IgD-negative memory B cell (primary cell): Measurements from ENCODE around the gene TBX5. TPM values are rescaled to one million over a fixed set of nuclear protein-coding genes. Genes with fewer than 3 reads are reported as not detected.

Source experiments
- H3K27ac Mint-ChIP-seq, 3 donors: one replicate each; pipeline ENCODE4 v1.8.0; 2020 to 2022; ENCODE audit warnings: mild to moderate bottlenecking in 3 of 3, mixed read lengths in 3 of 3, moderate library complexity in 1 of 3
- H3K27me3 Mint-ChIP-seq: one replicate; pipeline ENCODE4 v1.8.0; 2021; ENCODE audit warnings: mixed read lengths
- H3K36me3 Mint-ChIP-seq: one replicate; pipeline ENCODE4 v1.8.0; 2020; ENCODE audit warnings: mild to moderate bottlenecking, mixed read lengths
- H3K4me1 Mint-ChIP-seq, 3 donors: one replicate each; pipeline ENCODE4 v1.8.0; 2020 to 2022; ENCODE audit warnings: mixed read lengths in 3 of 3, mild to moderate bottlenecking in 1 of 3
- H3K4me3 Mint-ChIP-seq, 4 donors: one replicate each; pipeline ENCODE4 v1.8.0; 2020 to 2022; ENCODE audit warnings: mild to moderate bottlenecking in 4 of 4, mixed read lengths in 4 of 4, moderate library complexity in 3 of 4
- H3K9me3 Mint-ChIP-seq, 3 donors: one replicate each; pipeline ENCODE4 v1.8.0; 2020 to 2021; ENCODE audit warnings: mixed read lengths in 3 of 3, mild to moderate bottlenecking in 1 of 3
- polyA plus RNA-seq: library from polyadenylated mRNA; unstranded; fragments of 300-500 nt; fragmentation: Illumina TruSeq; gene quantifications from one replicate; pipeline ENCODE4 v1.2.3, GENCODE V29; 2021

The TBX5 gene
- polyA plus RNA-seq, 1 donor from 2014 or later: not detected

- peak overlapping the region in 1 of 4 donors; percentile 73 for H3K4me3 Mint-ChIP-seq
- peaks cover 0 to 6% (median 4%) of the 10 kb centered on the region in 3 donors for H3K9me3 Mint-ChIP-seq
- H3K27me3 Mint-ChIP-seq: peaks cover 4% of the 10 kb centered on the region
- no peaks in the 10 kb centered on the region for H3K36me3 Mint-ChIP-seq
- no peak overlapping the region for H3K27ac Mint-ChIP-seq
- H3K4me1 Mint-ChIP-seq: no peaks in the 10 kb centered on the region
These were observed 61.1 kb downstream of the TBX5 start for GRCh38 chr12:114344831-114345230.

GRCh38 chr12:114344303-114344663, 61.7 kb downstream of the TBX5 start:
- Mint-ChIP-seq H3K4me3 (no peak overlapping the region), H3K27ac (no peak overlapping the region), H3K27me3 (peaks cover 4% of the 10 kb centered on the region), H3K9me3 (peaks cover 0 to 6% (median 4%) of the 10 kb centered on the region in 3 donors), H3K4me1 (no peaks in the 10 kb centered on the region), H3K36me3 (no peaks in the 10 kb centered on the region)

GRCh38 chr12:114343585-114344302, 62.2 kb downstream of the TBX5 start:
- Mint-ChIP-seq H3K36me3 (no peaks in the 10 kb centered on the region), H3K4me3 (no peak overlapping the region), H3K4me1 (no peaks in the 10 kb centered on the region), H3K27me3 (peaks cover 4% of the 10 kb centered on the region), H3K9me3 (peaks cover 0 to 6% (median 4%) of the 10 kb centered on the region in 3 donors), H3K27ac (no peak overlapping the region)

- Mint-ChIP-seq H3K27me3 (peaks cover 4% of the 10 kb centered on the region), H3K9me3 (peaks cover 0 to 7% (median 4%) of the 10 kb centered on the region in 3 donors), H3K4me3 (no peak overlapping the region), H3K36me3 (no peaks in the 10 kb centered on the region), H3K27ac (no peak overlapping the region), H3K4me1 (no peaks in the 10 kb centered on the region)
These were observed 63.3 kb downstream of the TBX5 start for GRCh38 chr12:114342656-114343055.

GRCh38 chr12:114341635-114342034, 64.3 kb downstream of the TBX5 start:
- H3K36me3 Mint-ChIP-seq: no peaks in the 10 kb centered on the region
- no peak overlapping the region for H3K27ac Mint-ChIP-seq
- H3K27me3 Mint-ChIP-seq: peaks cover 4% of the 10 kb centered on the region
- no peak overlapping the region for H3K4me3 Mint-ChIP-seq
- no peaks in the 10 kb centered on the region for H3K4me1 Mint-ChIP-seq
- H3K9me3 Mint-ChIP-seq: peaks cover 0 to 6% (median 5%) of the 10 kb centered on the region in 3 donors

GRCh38 chr12:114340231-114340630, 65.7 kb downstream of the TBX5 start:
- Mint-ChIP-seq H3K4me1 (no peaks in the 10 kb centered on the region), H3K4me3 (no peak overlapping the region), H3K27ac (no peak overlapping the region), H3K36me3 (no peaks in the 10 kb centered on the region), H3K9me3 (peaks cover 0 to 8% (median 7%) of the 10 kb centered on the region in 3 donors), H3K27me3 (peaks cover 4% of the 10 kb centered on the region)

- Mint-ChIP-seq H3K4me1 (no peaks in the 10 kb centered on the region), H3K27ac (no peak overlapping the region), H3K27me3 (peaks cover 4% of the 10 kb centered on the region), H3K36me3 (no peaks in the 10 kb centered on the region), H3K4me3 (no peak overlapping the region), H3K9me3 (peaks cover 0 to 8% (median 7%) of the 10 kb centered on the region in 3 donors)
These were observed 66.3 kb downstream of the TBX5 start for GRCh38 chr12:114339626-114340025.

GRCh38 chr12:114335607-114336006, 70.3 kb downstream of the TBX5 start:
- no peak overlapping the region for H3K27ac Mint-ChIP-seq
- peaks cover 0 to 13% (median 8%) of the 10 kb centered on the region in 3 donors for H3K9me3 Mint-ChIP-seq
- H3K4me3 Mint-ChIP-seq: no peak overlapping the region
- H3K27me3 Mint-ChIP-seq: no peaks in the 10 kb centered on the region
- H3K4me1 Mint-ChIP-seq: no peaks in the 10 kb centered on the region
- no peaks in the 10 kb centered on the region for H3K36me3 Mint-ChIP-seq

GRCh38 chr12:114334395-114334794, 71.5 kb downstream of the TBX5 start:
- H3K27ac Mint-ChIP-seq: peak overlapping the region in 1 of 3 donors; percentile 83
- H3K4me1 Mint-ChIP-seq: no peaks in the 10 kb centered on the region
- peaks cover 0 to 18% (median 17%) of the 10 kb centered on the region in 3 donors for H3K9me3 Mint-ChIP-seq
- H3K4me3 Mint-ChIP-seq: no peak overlapping the region
- no peaks in the 10 kb centered on the region for H3K27me3 Mint-ChIP-seq
- H3K36me3 Mint-ChIP-seq: no peaks in the 10 kb centered on the region

GRCh38 chr12:114328292-114328691, 77.7 kb downstream of the TBX5 start:
- Mint-ChIP-seq H3K4me1 (no peaks in the 10 kb centered on the region), H3K4me3 (no peak overlapping the region), H3K9me3 (peaks cover 0 to 28% (median 9%) of the 10 kb centered on the region in 3 donors), H3K36me3 (no peaks in the 10 kb centered on the region), H3K27ac (no peak overlapping the region), H3K27me3 (no peaks in the 10 kb centered on the region)

GRCh38 chr12:114327765-114328164, 78.2 kb downstream of the TBX5 start:
- Mint-ChIP-seq H3K36me3 (no peaks in the 10 kb centered on the region), H3K9me3 (peaks cover 0 to 28% (median 9%) of the 10 kb centered on the region in 3 donors), H3K27ac (no peak overlapping the region), H3K4me1 (no peaks in the 10 kb centered on the region), H3K4me3 (no peak overlapping the region), H3K27me3 (no peaks in the 10 kb centered on the region)

GRCh38 chr12:114321524-114321923, 84.4 kb downstream of the TBX5 start:
- Mint-ChIP-seq H3K9me3 (peaks cover 0 to 23% (median 5%) of the 10 kb centered on the region in 3 donors), H3K4me3 (no peak overlapping the region), H3K4me1 (no peaks in the 10 kb centered on the region), H3K36me3 (no peaks in the 10 kb centered on the region), H3K27me3 (no peaks in the 10 kb centered on the region), H3K27ac (no peak overlapping the region)

- Mint-ChIP-seq H3K4me3 (no peak overlapping the region), H3K27ac (no peak overlapping the region), H3K9me3 (peaks cover 0 to 23% (median 5%) of the 10 kb centered on the region in 3 donors), H3K27me3 (no peaks in the 10 kb centered on the region), H3K36me3 (no peaks in the 10 kb centered on the region), H3K4me1 (no peaks in the 10 kb centered on the region)
These were observed 85.0 kb downstream of the TBX5 start for GRCh38 chr12:114320968-114321367.

- Mint-ChIP-seq H3K9me3 (peaks cover 0 to 15% (median 5%) of the 10 kb centered on the region in 3 donors), H3K4me3 (no peak overlapping the region), H3K27ac (no peak overlapping the region), H3K4me1 (no peaks in the 10 kb centered on the region), H3K27me3 (no peaks in the 10 kb centered on the region), H3K36me3 (no peaks in the 10 kb centered on the region)
These were observed 85.8 kb downstream of the TBX5 start for GRCh38 chr12:114320101-114320500.

GRCh38 chr12:114319422-114319821, 86.5 kb downstream of the TBX5 start:
- Mint-ChIP-seq H3K36me3 (no peaks in the 10 kb centered on the region), H3K27ac (no peak overlapping the region), H3K4me1 (no peaks in the 10 kb centered on the region), H3K4me3 (peak overlapping the region in 1 of 4 donors; percentile 80), H3K27me3 (peaks cover under 1% of the 10 kb centered on the region), H3K9me3 (peaks cover 0 to 12% (median 5%) of the 10 kb centered on the region in 3 donors)

GRCh38 chr12:114318984-114319383, 87.0 kb downstream of the TBX5 start:
- Mint-ChIP-seq H3K4me1 (no peaks in the 10 kb centered on the region), H3K27ac (no peak overlapping the region), H3K9me3 (peaks cover 0 to 12% (median 5%) of the 10 kb centered on the region in 3 donors), H3K36me3 (no peaks in the 10 kb centered on the region), H3K4me3 (no peak overlapping the region), H3K27me3 (peaks cover 3% of the 10 kb centered on the region)
